Smooth muscle cell (in vitro differentiated cells): ENCODE results near the gene TMIE. TPM values are rescaled to one million over a fixed set of nuclear protein-coding genes. Genes with fewer than 3 reads are reported as not detected.

ENCODE experiments used
- DNase-seq: peaks from one replicate; lab custom pipeline; 2025; ENCODE audit not compliant: unreplicated experiment; lab: John Stamatoyannopoulos, UW
- H2AFZ ChIP-seq: fragments of 200-600 bp; sonication (generic); 2 replicates; pipeline ENCODE4 v1.6.0; 2016; ENCODE audit warnings: antibody characterized with exemption, low read depth, mild to moderate bottlenecking
- H3F3A ChIP-seq: fragments of 200-600 bp; sonication (generic); 2 replicates; pipeline ENCODE4 v1.6.0; 2017; ENCODE audit warnings: antibody characterized with exemption, low read depth
- H3K27ac ChIP-seq: fragments of 200-600 bp; sonication (generic); 2 replicates; pipeline ENCODE4 v1.5.1; 2016; ENCODE audit warnings: low read depth, mild to moderate bottlenecking
- H3K27me3 ChIP-seq: fragments of 200-600 bp; sonication (generic); 2 replicates; pipeline ENCODE4 v1.6.1; 2016; ENCODE audit warnings: low read depth, mild to moderate bottlenecking
- H3K36me3 ChIP-seq: fragments of 200-600 bp; sonication (generic); 2 replicates; pipeline ENCODE4 v1.5.1; 2016; ENCODE audit warnings: low read depth
- H3K4me1 ChIP-seq: fragments of 200-600 bp; sonication (generic); 2 replicates; pipeline ENCODE4 v1.5.1; 2016; ENCODE audit warnings: low read depth
- H3K4me2 ChIP-seq: fragments of 200-600 bp; sonication (generic); 2 replicates; pipeline ENCODE4 v1.6.0; 2016; ENCODE audit warnings: mild to moderate bottlenecking
- H3K4me3 ChIP-seq: fragments of 200-600 bp; sonication (generic); 2 replicates; pipeline ENCODE4 v1.5.1; 2016; ENCODE audit warnings: mild to moderate bottlenecking
- H3K79me2 ChIP-seq: fragments of 200-600 bp; sonication (generic); 2 replicates; pipeline ENCODE4 v1.6.0; 2016; ENCODE audit warnings: low read depth, mild to moderate bottlenecking
- H3K9ac ChIP-seq: fragments of 200-600 bp; sonication (generic); 2 replicates; pipeline ENCODE4 v1.6.0; 2016; ENCODE audit warnings: low read depth
- H3K9me3 ChIP-seq: fragments of 200-600 bp; sonication (generic); replicated peaks from 2 replicates; pipeline ENCODE4 v1.5.1; 2016; ENCODE audit warnings: low read depth
- H4K20me1 ChIP-seq: fragments of 200-600 bp; sonication (generic); 2 replicates; pipeline ENCODE4 v1.6.0; 2016; ENCODE audit warnings: low read depth
- WGBS: methylation state at CpG from one replicate; pipeline ENCODE4 v1.1.7; 2016; ENCODE audit warnings: low lambda C conversion rate; 5-methylcytosine and 5-hydroxymethylcytosine counted together
- polyA plus RNA-seq: library from polyadenylated mRNA; unstranded; fragments of >200 nt; fragmentation: Nextera tagmentation; extraction: Ambion mirVana; gene quantifications from 2 replicates; pipeline ENCODE4 v1.2.1, GENCODE V29; 2016
- total RNA-seq: library from RNA; depleted of rRNA; stranded (reverse); fragments of >200 nt; gene quantifications from 2 replicates; pipeline ENCODE4 v1.2.3, GENCODE V29; 2014
- TF ChIP-seq, protein P1 (sequence below): fragments of 200-600 bp; sonication (generic); IDR thresholded peaks from 2 replicates; pipeline ENCODE4 v1.5.1; 2017; ENCODE audit warnings: borderline replicate concordance, mild to moderate bottlenecking, antibody characterized with exemption; ENCODE audit not compliant: insufficient read depth, poor library complexity, severe bottlenecking

The TMIE gene
- total and polyA plus RNA-seq, 2 experiments from 2014 or later: 0.67 to 1.1 TPM

DNA sequence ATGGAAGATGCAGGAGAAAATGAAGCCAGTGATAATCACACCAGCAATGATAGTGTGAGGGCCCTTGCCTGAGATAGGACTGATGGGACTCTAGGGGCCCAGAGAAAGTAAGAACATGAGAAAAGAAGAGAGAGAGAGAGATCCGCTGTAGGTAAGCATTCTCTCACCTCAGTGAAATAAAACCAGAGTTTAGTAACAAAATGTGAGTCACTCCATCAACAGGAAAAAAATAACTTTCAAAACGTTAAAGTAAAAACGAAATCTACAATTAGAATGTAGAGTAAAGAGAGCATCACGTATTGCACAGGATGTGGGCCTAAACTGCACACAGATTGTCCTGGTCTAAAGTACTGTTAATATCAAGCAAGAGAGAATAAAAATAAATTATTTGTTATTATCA is 23.2 kb downstream of the TMIE start:
- H3K9ac ChIP-seq: no peak overlapping the region
- no peak overlapping the region for H3K27ac ChIP-seq
- H3F3A ChIP-seq: peaks cover 10% of the 10 kb centered on the region
- no peaks in the 10 kb centered on the region for H3K27me3 ChIP-seq
- H3K9me3 ChIP-seq: no peaks in the 10 kb centered on the region
- peaks cover 7% of the 10 kb centered on the region for H3K4me1 ChIP-seq
- H4K20me1 ChIP-seq: no peaks in the 10 kb centered on the region
- H3K4me3 ChIP-seq: no peak overlapping the region
- H2AFZ ChIP-seq: no peak overlapping the region
- WGBS: 89% methylated on average over 4 of the region's 4 CpGs
- no peak for DNase-seq
- TF ChIP-seq, protein P1, sequence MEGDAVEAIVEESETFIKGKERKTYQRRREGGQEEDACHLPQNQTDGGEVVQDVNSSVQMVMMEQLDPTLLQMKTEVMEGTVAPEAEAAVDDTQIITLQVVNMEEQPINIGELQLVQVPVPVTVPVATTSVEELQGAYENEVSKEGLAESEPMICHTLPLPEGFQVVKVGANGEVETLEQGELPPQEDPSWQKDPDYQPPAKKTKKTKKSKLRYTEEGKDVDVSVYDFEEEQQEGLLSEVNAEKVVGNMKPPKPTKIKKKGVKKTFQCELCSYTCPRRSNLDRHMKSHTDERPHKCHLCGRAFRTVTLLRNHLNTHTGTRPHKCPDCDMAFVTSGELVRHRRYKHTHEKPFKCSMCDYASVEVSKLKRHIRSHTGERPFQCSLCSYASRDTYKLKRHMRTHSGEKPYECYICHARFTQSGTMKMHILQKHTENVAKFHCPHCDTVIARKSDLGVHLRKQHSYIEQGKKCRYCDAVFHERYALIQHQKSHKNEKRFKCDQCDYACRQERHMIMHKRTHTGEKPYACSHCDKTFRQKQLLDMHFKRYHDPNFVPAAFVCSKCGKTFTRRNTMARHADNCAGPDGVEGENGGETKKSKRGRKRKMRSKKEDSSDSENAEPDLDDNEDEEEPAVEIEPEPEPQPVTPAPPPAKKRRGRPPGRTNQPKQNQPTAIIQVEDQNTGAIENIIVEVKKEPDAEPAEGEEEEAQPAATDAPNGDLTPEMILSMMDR: no peak
- no peak overlapping the region for H3K4me2 ChIP-seq
- H3K79me2 ChIP-seq: no peaks in the 10 kb centered on the region
- no peaks in the 10 kb centered on the region for H3K36me3 ChIP-seq

DNA sequence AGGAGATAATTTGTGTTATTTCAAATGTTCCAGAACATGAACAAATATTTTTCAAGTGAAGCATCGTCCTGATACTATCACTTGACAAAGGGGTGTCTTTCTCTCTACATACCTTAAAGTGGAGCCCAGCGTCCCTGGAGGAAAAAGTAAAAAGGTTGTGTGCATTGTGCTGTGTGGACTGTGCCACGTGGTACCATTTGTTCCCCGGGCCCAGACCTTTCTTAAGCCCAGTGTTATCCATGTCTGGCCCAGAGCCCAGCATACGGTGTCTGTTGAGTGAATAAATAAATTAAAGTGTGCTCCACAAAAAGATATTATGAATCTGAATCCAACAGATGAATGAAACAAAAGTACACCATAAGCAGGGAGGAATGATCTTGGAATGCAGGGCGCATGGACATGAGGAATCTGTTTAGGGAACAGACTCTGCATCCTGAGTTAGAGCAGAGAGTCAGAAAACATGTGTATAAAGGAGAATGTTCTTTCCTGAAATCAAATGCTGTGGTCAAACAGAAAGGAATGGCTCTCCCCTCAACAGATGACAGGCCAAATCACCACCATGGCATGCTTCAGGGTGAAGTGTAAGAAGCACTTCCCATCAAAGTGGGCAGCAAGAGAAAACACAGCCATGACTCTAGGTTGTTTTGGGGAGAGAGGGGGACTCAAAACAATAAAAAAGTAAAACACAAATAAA is 24.6 kb downstream of the TMIE start:
- no peak for DNase-seq
- no peak overlapping the region for H3K9ac ChIP-seq
- H3K27ac ChIP-seq: peak overlapping the region; percentile 68
- 28% methylated on average over 6 of the region's 6 CpGs for WGBS
- no peaks in the 10 kb centered on the region for H3K79me2 ChIP-seq
- H3F3A ChIP-seq: peaks cover 10% of the 10 kb centered on the region
- H3K9me3 ChIP-seq: no peaks in the 10 kb centered on the region
- no peak overlapping the region for H2AFZ ChIP-seq
- no peaks in the 10 kb centered on the region for H3K36me3 ChIP-seq
- no peaks in the 10 kb centered on the region for H4K20me1 ChIP-seq
- TF ChIP-seq, protein P1: no peak
- no peak overlapping the region for H3K4me3 ChIP-seq
- peak overlapping the region; percentile 37 for H3K4me2 ChIP-seq
- peaks cover 7% of the 10 kb centered on the region for H3K4me1 ChIP-seq
- no peaks in the 10 kb centered on the region for H3K27me3 ChIP-seq

DNA sequence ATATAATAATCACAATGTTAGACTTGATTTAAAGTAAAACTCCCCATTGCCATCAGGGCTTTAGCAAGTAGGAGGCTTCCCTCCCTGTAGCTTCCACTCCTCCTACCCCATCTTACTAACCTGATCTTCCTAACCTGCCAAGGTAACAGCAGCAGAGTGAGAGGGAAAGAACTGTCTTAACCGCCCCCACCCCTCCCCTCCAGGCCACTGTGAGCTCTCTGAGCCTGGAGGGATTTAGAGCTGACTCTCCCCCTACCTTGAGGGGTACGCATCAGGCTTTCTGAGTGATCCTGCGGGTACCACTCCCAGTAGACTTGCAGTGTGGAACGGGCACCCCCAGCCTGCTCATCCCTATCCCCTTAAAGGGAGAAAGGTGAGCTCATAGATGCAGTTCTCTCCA is 27.8 kb downstream of the TMIE start:
- Histone ChIP-seq H3K4me3 (no peak overlapping the region), H3K9me3 (no peaks in the 10 kb centered on the region), H3K27me3 (no peaks in the 10 kb centered on the region), H3K36me3 (no peaks in the 10 kb centered on the region), H3K4me2 (no peak overlapping the region), H2AFZ (no peak overlapping the region), H4K20me1 (no peaks in the 10 kb centered on the region), H3K4me1 (peaks cover 7% of the 10 kb centered on the region), H3K9ac (no peak overlapping the region), H3F3A (peaks cover 10% of the 10 kb centered on the region), H3K79me2 (no peaks in the 10 kb centered on the region), H3K27ac (no peak overlapping the region)
- no peak for DNase-seq
- TF ChIP-seq, protein P1: no peak
- WGBS: 92% methylated on average over 4 of the region's 4 CpGs

DNA sequence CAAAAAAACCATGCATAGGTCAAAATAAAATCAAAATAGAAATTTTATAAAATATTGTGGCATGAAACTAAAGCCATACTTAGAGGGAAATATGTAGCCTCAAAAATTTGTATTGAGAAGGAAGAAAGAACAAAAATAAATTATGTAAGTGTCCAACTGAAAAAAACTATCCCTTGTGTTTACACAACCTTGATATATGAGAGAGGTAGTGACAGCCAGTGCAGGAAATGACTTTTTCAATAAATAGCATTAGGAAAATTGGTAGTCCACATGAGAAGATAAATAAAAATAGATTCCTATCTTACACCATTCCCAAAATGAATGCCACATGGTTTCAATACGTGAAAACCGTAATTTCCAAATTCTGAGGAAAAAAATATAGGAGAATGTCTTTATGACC is 29.6 kb downstream of the TMIE start:
- H3K27ac ChIP-seq: no peak overlapping the region
- WGBS: 89% methylated on average over 2 of the region's 2 CpGs
- peaks cover 6% of the 10 kb centered on the region for H3K4me1 ChIP-seq
- H3K4me3 ChIP-seq: no peak overlapping the region
- DNase-seq: no peak
- TF ChIP-seq, protein P1: no peak
- no peaks in the 10 kb centered on the region for H3K36me3 ChIP-seq
- H3K9me3 ChIP-seq: no peaks in the 10 kb centered on the region
- H3K9ac ChIP-seq: no peak overlapping the region
- H4K20me1 ChIP-seq: no peaks in the 10 kb centered on the region
- peaks cover 5% of the 10 kb centered on the region for H3F3A ChIP-seq
- no peaks in the 10 kb centered on the region for H3K79me2 ChIP-seq
- no peak overlapping the region for H2AFZ ChIP-seq
- H3K4me2 ChIP-seq: no peak overlapping the region
- H3K27me3 ChIP-seq: no peaks in the 10 kb centered on the region
